DMS 273 (cell line): Measurements from ENCODE around the gene ZNF208.
"Not testable (repeated sequence)": the region's sequence is repeated elsewhere in the genome, so short reads cannot be mapped to it uniquely, and the experiment has no call there.

ENCODE experiments used
- DNase-seq: peaks from one replicate; lab custom pipeline; 2025; ENCODE audit not compliant: unreplicated experiment; lab: John Stamatoyannopoulos, UW

The ZNF208 gene

DNA sequence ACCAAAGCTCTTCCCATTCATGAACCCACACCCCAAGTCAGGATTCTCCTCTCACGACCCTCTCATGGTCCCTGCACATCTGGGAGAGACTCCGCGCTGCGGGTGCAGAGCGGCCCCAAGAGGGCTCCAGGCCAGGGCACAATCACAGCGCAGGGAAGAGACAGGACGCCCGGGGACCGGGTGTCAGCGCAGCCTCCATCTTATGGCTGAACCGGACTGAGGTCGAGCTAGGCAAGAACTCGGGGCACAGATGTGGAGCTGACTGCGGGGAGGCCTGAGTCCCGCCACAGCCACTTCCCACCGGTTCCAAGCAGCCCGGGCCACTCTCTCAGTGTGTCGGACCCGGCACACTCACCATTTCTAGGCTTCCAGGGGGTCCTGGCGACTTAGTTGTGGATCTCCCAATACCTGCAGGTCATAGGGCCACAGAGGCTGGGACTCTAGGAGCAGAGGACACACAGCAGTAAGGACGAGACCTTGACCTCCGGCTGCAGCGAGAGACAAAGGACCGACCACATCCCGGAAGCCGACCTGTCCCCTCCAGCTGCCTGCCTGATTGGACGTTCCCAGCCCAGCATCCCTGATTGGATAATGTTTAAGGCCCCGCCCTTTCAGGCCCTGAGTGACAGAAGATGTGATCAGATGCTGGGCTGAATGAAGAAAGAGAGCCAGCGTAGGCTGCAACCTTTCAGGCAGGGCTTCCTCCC lies at the start of gene ZNF208:
ZNF208 (minus strand) TSS at position 507 of the 707 bp plus-strand sequence; CDS start at position 358, 149 bp downstream.
- DNase-seq, result peak; percentile 28

DNA sequence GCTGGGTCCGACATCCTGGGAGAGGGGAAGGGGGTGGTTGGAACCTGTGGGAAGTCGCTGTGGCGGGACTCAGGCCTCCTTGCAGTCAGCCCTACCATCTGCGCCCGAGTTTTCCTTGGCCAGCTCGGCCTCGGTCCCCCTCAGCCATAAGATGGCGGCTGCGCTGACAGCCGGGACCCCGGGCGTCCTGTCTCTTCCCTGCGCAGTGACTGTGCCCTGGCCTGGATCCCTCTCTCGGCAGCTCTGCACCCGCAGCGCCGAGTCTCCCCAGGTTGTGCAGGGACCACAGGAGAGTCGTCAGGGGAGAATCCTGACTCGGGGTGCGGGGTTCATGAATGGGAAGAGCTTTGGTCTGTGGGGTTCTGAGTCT lies 41.9 kb upstream of the ZNF208 start:
- DNase-seq, result peak; percentile 43

DNA sequence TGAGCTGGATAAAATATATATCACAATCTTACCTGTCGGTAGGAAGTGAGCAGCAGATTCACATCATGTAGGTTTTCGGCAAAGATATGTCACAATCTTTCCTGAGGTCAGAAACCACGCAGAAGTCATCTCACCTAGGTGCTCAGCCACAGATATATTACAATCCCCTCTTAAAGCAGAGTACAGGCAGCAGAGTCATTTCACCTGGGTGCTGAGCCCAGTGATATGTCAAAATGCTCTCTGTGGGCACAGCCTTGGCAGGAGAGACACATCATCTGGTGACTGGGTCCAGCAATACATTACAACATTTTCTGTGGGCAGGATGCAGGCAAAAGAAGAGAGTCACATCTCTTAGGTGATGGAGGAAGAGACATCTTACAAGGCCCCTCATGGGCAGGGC lies 30.4 kb upstream of the ZNF208 start:
- DNase-seq, result not testable (repeated sequence)

DNA sequence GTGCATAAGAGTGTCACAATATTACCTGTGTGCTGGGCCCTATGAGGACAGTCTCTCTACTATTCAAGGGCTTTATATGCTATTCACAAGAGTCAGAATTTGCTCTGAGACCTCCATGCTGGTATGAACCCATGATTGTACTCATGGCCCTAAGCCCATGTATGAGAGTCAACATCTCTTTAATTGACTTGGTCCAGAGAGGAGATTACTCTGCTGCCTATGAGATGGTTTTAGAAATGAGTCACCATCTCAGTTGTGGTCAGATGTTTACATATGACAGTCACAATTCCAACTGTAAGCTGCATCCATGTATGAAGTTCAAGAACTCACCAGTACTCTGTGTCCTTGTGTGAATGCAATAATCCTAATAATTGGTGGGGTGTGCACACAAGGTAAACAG lies 19.9 kb upstream of the ZNF208 start:
- DNase-seq, result no peak

DNA sequence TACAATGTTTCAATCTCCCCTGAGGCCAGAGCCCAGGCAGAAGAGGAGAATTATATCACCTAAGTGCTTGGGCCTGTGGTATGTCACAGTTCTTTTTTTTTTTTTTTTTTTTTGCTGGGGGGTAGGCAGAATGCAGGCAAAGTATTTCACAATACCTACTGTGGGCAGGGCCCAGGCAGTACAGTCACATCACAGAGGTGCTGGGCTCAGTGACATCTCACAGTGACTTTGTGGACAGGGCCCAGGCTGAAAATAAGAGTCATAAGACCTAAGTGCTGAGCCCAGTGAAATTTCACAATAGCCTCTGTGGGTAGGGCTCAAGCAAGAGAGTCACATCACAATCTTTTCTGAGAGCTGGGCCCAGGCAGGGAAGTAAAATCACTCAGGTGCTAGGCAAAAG lies 15.9 kb upstream of the ZNF208 start:
- no peak for DNase-seq

GRCh38 chr19:22025539-22025938 lies 14.8 kb upstream of the ZNF208 start:
- not testable (repeated sequence) for DNase-seq

- no peak for DNase-seq
Observed at GRCh38 chr19:21970466-21970865, 40.3 kb downstream of the ZNF208 start.

GRCh38 chr19:21947775-21948174 lies 63.0 kb downstream of the ZNF208 start:
- DNase-seq, result peak; percentile 34

DNA sequence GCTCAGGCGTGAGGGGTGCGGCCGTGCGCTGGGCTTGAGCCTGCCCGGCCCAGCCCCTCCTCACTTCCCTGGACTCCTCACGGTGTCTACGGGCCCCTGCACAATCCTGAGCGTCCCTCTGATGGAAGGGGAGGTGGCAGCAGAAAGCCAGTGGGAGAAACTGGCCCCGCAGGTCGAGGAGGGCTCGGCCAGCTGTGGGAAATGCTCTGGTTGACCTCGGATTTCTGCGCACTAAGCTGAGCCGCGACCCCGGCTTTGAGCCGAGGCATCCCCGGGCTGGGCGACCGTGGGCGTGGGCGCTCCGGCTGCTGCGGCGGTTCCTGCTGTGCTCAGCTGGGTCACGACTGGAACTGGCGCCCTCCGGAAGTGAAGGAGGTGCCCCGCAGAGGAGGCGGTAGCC lies 70.1 kb downstream of the ZNF208 start:
- no peak for DNase-seq

DNA sequence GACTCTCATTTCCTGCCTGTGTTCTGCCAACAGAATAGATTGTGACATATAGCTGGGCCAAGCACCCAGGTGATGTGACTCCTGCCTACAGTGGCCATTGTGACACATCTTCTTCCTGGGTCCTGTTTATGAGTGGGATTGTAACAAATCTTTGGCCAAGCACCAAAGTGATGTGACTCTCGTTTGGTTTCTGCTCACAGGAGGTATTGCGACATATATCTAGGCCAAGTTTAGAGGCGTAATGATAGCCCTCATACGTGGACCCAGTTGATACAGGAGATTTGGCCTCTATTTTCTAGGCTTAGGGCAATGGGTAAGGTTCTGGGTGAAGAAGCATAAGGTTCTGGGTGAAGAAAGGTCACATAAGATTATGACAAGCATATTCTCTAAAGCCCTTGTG lies 76.2 kb downstream of the ZNF208 start:
- no peak for DNase-seq

DNA sequence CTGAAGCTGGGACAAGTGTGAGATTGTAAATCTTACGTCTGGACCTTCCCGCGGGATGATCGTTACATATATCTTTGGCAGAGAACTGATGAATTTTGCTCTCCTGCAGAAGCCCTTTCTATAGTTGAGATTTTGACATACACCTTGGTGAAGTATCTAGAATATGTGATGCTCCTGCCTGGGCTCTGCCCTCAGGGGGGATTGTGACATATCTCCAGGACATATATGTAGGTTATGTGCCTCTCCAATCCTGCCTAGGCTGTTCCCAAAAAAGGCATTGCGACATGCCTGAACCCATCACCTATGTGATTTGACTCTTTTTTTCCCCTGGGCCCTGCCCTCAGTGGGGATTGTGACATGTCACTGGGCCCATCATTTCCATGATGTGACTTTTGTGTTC lies 76.6 kb downstream of the ZNF208 start:
- no peak for DNase-seq

DNA sequence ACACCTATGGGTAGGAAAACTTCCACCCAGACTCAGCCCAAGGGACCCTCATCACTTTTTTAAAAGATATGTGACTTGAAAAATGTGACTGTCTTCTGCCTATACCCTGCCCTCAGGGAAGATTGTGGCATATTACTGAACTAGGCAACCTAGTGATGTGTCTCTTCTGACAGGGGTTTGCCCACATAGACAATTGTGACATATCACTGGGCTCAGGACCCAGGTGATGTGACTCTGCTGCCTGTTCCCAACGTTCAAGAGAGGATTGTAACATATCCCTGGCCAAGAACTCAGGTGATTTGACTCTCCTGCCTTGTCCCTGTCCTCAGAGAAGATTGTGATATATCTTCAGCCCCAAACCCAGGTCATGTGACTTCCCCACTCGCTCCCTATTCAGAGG lies 88.5 kb downstream of the ZNF208 start:
- DNase-seq, result no peak

GRCh38 chr19:21921691-21922180 lies 89.0 kb downstream of the ZNF208 start:
- no peak for DNase-seq

DNA sequence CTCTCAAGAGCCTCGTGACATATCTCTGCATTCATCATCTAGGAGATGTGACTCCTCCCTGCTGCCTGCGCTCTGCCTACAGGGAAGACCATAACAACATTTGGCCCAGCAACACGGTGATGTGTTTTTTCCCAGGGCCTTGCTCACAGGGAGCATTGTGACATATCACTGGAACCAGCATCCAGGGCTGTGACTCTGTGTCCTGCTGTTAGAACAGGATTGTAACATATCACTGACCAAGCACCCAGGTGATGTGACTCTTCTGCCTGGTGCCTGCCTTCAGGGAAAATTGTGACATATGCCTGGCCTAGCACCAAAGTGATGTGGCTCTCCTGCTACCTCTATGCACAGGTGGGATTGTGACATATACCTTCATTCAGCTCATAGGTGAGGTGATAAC lies 95.3 kb downstream of the ZNF208 start:
- no peak for DNase-seq

GRCh38 chr19:21912654-21913053 lies 98.1 kb downstream of the ZNF208 start:
- peak; percentile 16 for DNase-seq

DNA sequence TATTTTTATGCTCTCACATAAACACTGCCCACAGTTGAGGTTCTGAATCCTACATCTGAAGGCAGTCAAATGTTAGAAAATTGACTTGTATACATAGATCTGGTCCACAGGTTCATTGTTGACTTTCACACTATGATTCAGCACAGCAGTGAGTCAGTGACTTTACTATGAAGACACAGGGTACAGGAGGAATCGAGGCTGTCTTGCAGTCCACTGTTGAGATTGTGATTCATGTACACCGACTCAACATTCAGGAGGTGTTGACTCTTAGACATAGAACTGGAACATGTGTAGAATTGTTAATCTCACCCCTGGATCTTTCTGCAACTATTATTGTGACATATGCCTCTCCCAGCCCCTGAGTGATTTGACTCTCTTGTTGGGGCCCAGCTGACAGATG lies 100.4 kb downstream of the ZNF208 start:
- no peak for DNase-seq

GRCh38 chr19:21908066-21908465 lies 102.7 kb downstream of the ZNF208 start:
- DNase-seq, result no peak

DNA sequence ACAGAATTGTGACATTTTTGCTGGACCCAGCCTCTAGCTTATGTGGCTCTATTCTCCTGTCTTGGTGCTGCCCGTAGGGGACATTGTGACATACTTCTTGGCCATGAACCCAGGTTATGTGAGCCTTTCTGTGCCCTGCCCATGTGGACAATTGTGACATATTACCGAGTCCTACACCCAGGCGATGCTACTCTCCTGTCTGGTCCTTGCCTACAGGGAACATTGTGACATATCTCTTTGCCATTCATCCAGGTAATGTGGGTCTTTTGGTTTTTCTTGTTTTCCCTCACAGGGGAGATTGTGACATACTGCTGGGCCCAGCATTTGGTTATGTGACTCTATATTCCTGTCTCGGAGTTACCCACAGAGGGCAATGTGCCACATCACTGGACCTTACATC lies 103.2 kb downstream of the ZNF208 start:
- no peak for DNase-seq

- DNase-seq, result no peak
Observed at GRCh38 chr19:21902571-21902970, 108.2 kb downstream of the ZNF208 start.

- DNase-seq, result no peak
Observed at GRCh38 chr19:21901861-21902260, 108.9 kb downstream of the ZNF208 start.

DNA sequence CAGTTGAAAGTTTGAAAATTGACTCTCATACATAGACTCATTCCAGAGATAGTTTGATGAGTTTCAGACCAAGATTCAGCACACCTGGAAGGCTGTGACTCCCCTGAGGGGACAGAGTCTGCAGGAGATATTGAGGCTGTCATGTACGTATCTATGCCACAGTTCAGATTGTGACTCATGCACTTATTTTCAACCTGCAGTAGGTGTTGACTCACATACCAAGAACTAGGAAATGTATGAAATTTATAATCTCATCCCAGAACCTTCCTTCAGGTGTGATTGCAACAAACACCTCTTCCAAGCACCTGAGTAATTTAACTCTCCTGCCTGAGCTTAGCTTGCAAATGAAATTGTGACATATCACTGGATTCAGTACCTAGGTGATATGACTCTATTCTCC lies 110.3 kb downstream of the ZNF208 start:
- no peak for DNase-seq

DNA sequence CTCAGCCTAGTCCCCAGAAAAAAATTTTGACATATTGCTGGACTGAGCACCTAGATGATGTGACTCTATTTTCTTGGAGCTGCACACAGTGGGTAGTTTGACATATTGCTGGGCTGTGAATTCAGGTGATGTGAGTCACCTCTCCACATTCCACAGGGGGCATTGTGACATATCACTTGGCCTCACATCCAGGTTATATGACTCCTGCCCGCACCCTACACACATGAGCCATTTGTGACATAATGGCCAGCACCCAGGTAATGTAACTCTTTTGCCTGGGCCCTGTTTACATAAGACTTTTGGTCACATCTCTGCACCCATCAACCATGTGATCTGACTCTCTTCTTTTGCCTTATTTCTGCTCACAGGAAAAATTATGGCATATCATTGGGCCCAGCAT lies 119.7 kb downstream of the ZNF208 start:
- DNase-seq, result no peak

GRCh38 chr19:21890017-21890416 lies 120.7 kb downstream of the ZNF208 start:
- peak; percentile 11 for DNase-seq
